HCT116 (cell line): ENCODE data around the gene RREB1. TPM values are rescaled to one million over a fixed set of nuclear protein-coding genes. Genes with fewer than 3 reads are reported as not detected.

ENCODE experiments used
- ATAC-seq: fragments of 200-7000 bp; cut with Tn5 transposase; 2 replicates; pipeline ENCODE4 v1.9.1; 2020; ENCODE audit warnings: mild to moderate bottlenecking, moderate library complexity
- BruUV-seq: library from RNA; stranded (reverse); fragments of 400-500 nt; replicated peaks from 2 replicates; lab custom pipeline; 2021; lab: Mats Ljungman, UMichigan
- CTCF ChIA-PET: fragments of 300-600 bp; sonication (Branson Sonifier 250); formaldehyde crosslinking; loops from one replicate; lab custom pipeline; 2021; ENCODE audit warnings: antibody characterized with exemption; lab: Charles Lee
- POLR2A ChIA-PET: fragments of 300-600, 350-600 bp; sonication (Branson Sonifier 250); formaldehyde crosslinking; loops from one replicate; lab custom pipeline; 2021; ENCODE audit warnings: antibody characterized with exemption; lab: Charles Lee
- RAD21 ChIA-PET, 2 experiments: fragments of 300-600 bp; sonication (Branson Sonifier 250); formaldehyde crosslinking; loops; one replicate each; lab custom pipeline; 2023; ENCODE audit warnings: low total read pairs in 2 of 2; ENCODE audit not compliant: uncharacterized antibody in 2 of 2, unreplicated experiment in 2 of 2, low non-redundant PET in 1 of 2; lab: Charles Lee
- DNase-seq: peaks from one replicate; pipeline ENCODE4 v3.0.0-alpha.2; 2010; ENCODE audit warnings: low read depth, low spot score
- H2AFZ ChIP-seq: fragments of 200-600 bp; shearing (Covaris generic), sonication (generic); 2 replicates; pipeline ENCODE4 v1.6.1; 2017; ENCODE audit warnings: low read depth, mixed run types, mixed read lengths, antibody characterized with exemption, low read length; ENCODE audit not compliant: poor library complexity, severe bottlenecking
- H3K27ac ChIP-seq: 2 replicates; pipeline ENCODE4 v1.5.1; 2012; ENCODE audit warnings: low read depth, low read length
- H3K27me3 ChIP-seq: fragments of 200-600 bp; sonication (generic); 2 replicates; pipeline ENCODE4 v1.6.1; 2016; ENCODE audit warnings: mixed run types, low read length, mixed read lengths; ENCODE audit not compliant: insufficient read depth
- H3K36me3 ChIP-seq, 2 experiments: fragments of 200-500 bp in 1 of 2; fragments of 200-600 bp in 1 of 2; sonication (Bioruptor generic) in 1 of 2; sonication (generic) in 1 of 2; 2 replicates each; pipeline versions ENCODE4 v1.5.1 to v1.6.1; 2014 to 2016; ENCODE audit warnings: low read length in 2 of 2, inconsistent platforms in 1 of 2, mixed read lengths in 1 of 2, mixed run types in 1 of 2; ENCODE audit not compliant: insufficient read depth in 2 of 2, control insufficient read depth in 1 of 2
- H3K4me1 ChIP-seq, 2 experiments: fragments of 200-600 bp in 1 of 2; sonication (generic) in 1 of 2; 2 replicates each; pipeline versions ENCODE4 v1.5.1 to v1.6.1; 2012 to 2017; ENCODE audit warnings: low read length in 2 of 2, inconsistent platforms in 1 of 2, mild to moderate bottlenecking in 1 of 2, mixed read lengths in 1 of 2, mixed run types in 1 of 2, moderate library complexity in 1 of 2; ENCODE audit not compliant: insufficient read depth in 2 of 2, control insufficient read depth in 1 of 2
- H3K4me2 ChIP-seq: fragments of 200-600 bp; sonication (generic); 2 replicates; pipeline ENCODE4 v1.6.1; 2017; ENCODE audit warnings: mixed run types, low read length, mixed read lengths
- H3K4me3 ChIP-seq, 2 experiments: fragments of 200-600 bp in 1 of 2; sonication (generic) in 1 of 2; replicated peaks in 1 of 2; 2 replicates each; pipeline ENCODE4 v1.5.1; 2011 to 2016; ENCODE audit warnings: low read length in 2 of 2, control low read depth in 1 of 2, low read depth in 1 of 2, mild to moderate bottlenecking in 1 of 2, mixed read lengths in 1 of 2, mixed run types in 1 of 2
- H3K79me2 ChIP-seq: fragments of 200-600 bp; sonication (generic); 2 replicates; pipeline ENCODE4 v1.6.1; 2017; ENCODE audit warnings: mild to moderate bottlenecking, mixed run types, low read length, moderate library complexity, mixed read lengths; ENCODE audit not compliant: insufficient read depth
- H3K9ac ChIP-seq: fragments of 200-600 bp; sonication (generic); 2 replicates; pipeline ENCODE4 v1.6.1; 2016; ENCODE audit warnings: low read length, mixed read lengths
- H3K9me2 ChIP-seq: fragments of 200-600 bp; sonication (generic), shearing (Covaris generic); 2 replicates; pipeline ENCODE4 v1.6.1; 2017; ENCODE audit warnings: mixed run types, mild to moderate bottlenecking, moderate library complexity; ENCODE audit not compliant: insufficient read depth
- H3K9me3 ChIP-seq, 2 experiments: fragments of 200-500 bp in 1 of 2; fragments of 200-600 bp in 1 of 2; sonication (Bioruptor generic) in 1 of 2; sonication (generic) in 1 of 2; 2 replicates each; pipeline ENCODE4 v1.6.1; 2014 to 2017; ENCODE audit warnings: low read length in 2 of 2, mixed read lengths in 2 of 2, inconsistent platforms in 1 of 2, low read depth in 1 of 2, mild to moderate bottlenecking in 1 of 2, mixed run types in 1 of 2, moderate library complexity in 1 of 2; ENCODE audit not compliant: control insufficient read depth in 1 of 2, insufficient read depth in 1 of 2
- H4K20me1 ChIP-seq: fragments of 200-600 bp; sonication (generic), shearing (Covaris generic); 2 replicates; pipeline ENCODE4 v1.6.1; 2017; ENCODE audit warnings: mixed run types, mild to moderate bottlenecking, moderate library complexity; ENCODE audit not compliant: insufficient read depth
- CEBPB ChIP-seq: IDR thresholded peaks from 2 replicates; pipeline ENCODE4 v1.6.1; 2012; ENCODE audit warnings: low read depth
- EGR1 ChIP-seq: IDR thresholded peaks from 2 replicates; pipeline ENCODE4 v1.6.1; 2012; ENCODE audit warnings: low read depth
- ELF1 ChIP-seq: IDR thresholded peaks from 2 replicates; pipeline ENCODE4 v1.6.1; 2012; ENCODE audit warnings: low read depth, borderline replicate concordance
- EZH2 ChIP-seq: fragments of 200-600 bp; sonication (generic); IDR thresholded peaks from 2 replicates; pipeline ENCODE4 v1.6.1; 2017; ENCODE audit warnings: antibody characterized with exemption, mixed run types
- JUND ChIP-seq: IDR thresholded peaks from 2 replicates; pipeline ENCODE4 v1.6.1; 2012
- POLR2AphosphoS5 ChIP-seq: IDR thresholded peaks from 2 replicates; pipeline ENCODE4 v1.6.1; 2011; ENCODE audit warnings: mild to moderate bottlenecking, low read depth, low read length, moderate library complexity
- ZFX ChIP-seq: fragments of 450-650 bp; IDR thresholded peaks from 2 replicates; pipeline ENCODE4 v1.6.1; 2017
- intact Hi-C: fragments of 100-400 bp; cut with micrococcal nuclease; formaldehyde crosslinking; loops from 2 replicates; pipeline ENCODE4 v1.10.0; 2022
- total RNA-seq: library from RNA; stranded (reverse); gene quantifications from one replicate; pipeline ENCODE4 v1.2.1, GENCODE V29; 2021; ENCODE audit not compliant: unreplicated experiment
- TF ChIP-seq, protein P1 (sequence below): IDR thresholded peaks from 2 replicates; pipeline ENCODE4 v1.6.1; 2011; ENCODE audit warnings: mild to moderate bottlenecking, low read length, moderate library complexity; ENCODE audit not compliant: insufficient replicate concordance; ENCODE audit errors: extremely low read depth
- TF ChIP-seq, protein P2 (sequence below): IDR thresholded peaks from 2 replicates; pipeline ENCODE4 v1.6.1; 2012

Gene RREB1
- total RNA-seq, 1 experiment from 2014 or later: 47.9 TPM

DNA sequence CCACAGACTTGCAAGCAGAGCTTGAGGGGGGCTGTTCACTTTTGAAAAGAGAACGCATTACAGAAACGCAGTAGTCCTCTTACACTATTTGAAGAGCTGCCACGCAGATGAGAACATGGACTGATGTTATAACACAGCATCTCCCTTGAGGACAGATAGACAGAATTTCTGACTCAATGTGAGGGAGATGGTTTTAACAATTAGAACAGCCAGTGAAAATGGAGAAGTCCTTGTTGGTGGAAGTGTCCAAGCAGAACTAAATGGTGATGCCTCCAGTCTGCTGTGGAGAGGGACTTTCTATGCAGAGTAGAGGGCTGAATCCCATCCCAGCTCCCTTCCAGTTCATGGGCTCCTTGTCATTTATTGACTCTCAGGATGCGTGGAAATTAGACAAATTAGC, 100.0 kb downstream of the RREB1 start:
- peaks cover 18 to 22% of the 10 kb centered on the region in 2 experiments for H3K36me3 ChIP-seq

DNA sequence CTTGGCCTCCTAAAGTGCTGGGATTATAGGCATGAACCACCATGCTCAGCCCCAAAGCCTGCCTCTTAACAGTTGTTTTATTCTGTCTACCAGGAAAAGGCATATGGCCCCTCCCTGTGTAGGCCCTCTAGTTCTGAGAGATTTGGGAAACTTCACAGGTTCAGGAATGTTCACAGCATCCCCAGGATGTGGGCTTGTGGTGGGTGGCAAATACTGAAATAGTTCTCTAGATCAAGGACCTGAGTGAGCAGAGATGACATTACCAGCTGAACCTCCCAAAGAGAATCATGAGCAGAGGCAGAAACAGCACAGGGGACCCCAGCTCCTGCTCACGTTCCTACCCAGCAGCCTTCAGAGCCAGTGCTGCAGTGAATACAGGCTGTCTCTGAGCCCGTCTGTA, 105.7 kb downstream of the RREB1 start:
- intact Hi-C loops: no loop called here
- RAD21 ChIA-PET: no interaction called here

More for the DNA sequence above, 100.0 kb downstream of the RREB1 start:
- no peak overlapping the region for H2AFZ ChIP-seq
- TF ChIP-seq EZH2 (no peak), ZFX (no peak), ELF1 (no peak), JUND (no peak), EGR1 (no peak), POLR2AphosphoS5 (no peak)
- TF ChIP-seq, protein P1, sequence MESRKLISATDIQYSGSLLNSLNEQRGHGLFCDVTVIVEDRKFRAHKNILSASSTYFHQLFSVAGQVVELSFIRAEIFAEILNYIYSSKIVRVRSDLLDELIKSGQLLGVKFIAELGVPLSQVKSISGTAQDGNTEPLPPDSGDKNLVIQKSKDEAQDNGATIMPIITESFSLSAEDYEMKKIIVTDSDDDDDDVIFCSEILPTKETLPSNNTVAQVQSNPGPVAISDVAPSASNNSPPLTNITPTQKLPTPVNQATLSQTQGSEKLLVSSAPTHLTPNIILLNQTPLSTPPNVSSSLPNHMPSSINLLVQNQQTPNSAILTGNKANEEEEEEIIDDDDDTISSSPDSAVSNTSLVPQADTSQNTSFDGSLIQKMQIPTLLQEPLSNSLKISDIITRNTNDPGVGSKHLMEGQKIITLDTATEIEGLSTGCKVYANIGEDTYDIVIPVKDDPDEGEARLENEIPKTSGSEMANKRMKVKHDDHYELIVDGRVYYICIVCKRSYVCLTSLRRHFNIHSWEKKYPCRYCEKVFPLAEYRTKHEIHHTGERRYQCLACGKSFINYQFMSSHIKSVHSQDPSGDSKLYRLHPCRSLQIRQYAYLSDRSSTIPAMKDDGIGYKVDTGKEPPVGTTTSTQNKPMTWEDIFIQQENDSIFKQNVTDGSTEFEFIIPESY: no peak
- TF ChIP-seq, protein P2, sequence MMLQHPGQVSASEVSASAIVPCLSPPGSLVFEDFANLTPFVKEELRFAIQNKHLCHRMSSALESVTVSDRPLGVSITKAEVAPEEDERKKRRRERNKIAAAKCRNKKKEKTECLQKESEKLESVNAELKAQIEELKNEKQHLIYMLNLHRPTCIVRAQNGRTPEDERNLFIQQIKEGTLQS: no peak
- TF ChIP-seq, all 23 proteins: peak for 0
- H3K79me2 ChIP-seq: no peaks in the 10 kb centered on the region
- H3K9me3 ChIP-seq: no peaks in the 10 kb centered on the region
- ChIA-PET RAD21 (no interaction called here), CTCF (no interaction called here), POLR2A (no interaction called here)
- H3K9me2 ChIP-seq: no peaks in the 10 kb centered on the region
- no peaks in the 10 kb centered on the region for H4K20me1 ChIP-seq
- no peak overlapping the region for H3K27ac ChIP-seq
- no peak for ATAC-seq
- H3K27me3 ChIP-seq: no peaks in the 10 kb centered on the region
- DNase-seq: no peak
- no peak overlapping the region for H3K4me2 ChIP-seq
- H3K4me3 ChIP-seq: no peak overlapping the region
- H3K4me1 ChIP-seq: no peaks in the 10 kb centered on the region
- intact Hi-C loops: no loop called here
- no peak overlapping the region for H3K9ac ChIP-seq
- BruUV-seq: no TSS peak

More for the DNA sequence above, 105.7 kb downstream of the RREB1 start:
- H3K36me3 ChIP-seq: peaks cover 11 to 27% of the 10 kb centered on the region in 2 experiments
- H3K9ac ChIP-seq: no peak overlapping the region
- CTCF ChIA-PET: no interaction called here
- no peaks in the 10 kb centered on the region for H3K9me3 ChIP-seq
- no peak overlapping the region for H3K4me3 ChIP-seq
- POLR2A ChIA-PET: no interaction called here
- no peak overlapping the region for H3K4me2 ChIP-seq
- H4K20me1 ChIP-seq: no peaks in the 10 kb centered on the region
- no peaks in the 10 kb centered on the region for H3K9me2 ChIP-seq
- no peak overlapping the region for H3K27ac ChIP-seq
- TF ChIP-seq CEBPB: no peak
- no peaks in the 10 kb centered on the region; the same call in 1 of the 2 replicates for H3K79me2 ChIP-seq
- H3K27me3 ChIP-seq: no peaks in the 10 kb centered on the region
- H2AFZ ChIP-seq: no peak overlapping the region
- DNase-seq (no peak), ATAC-seq (no peak)
- H3K4me1 ChIP-seq: peaks cover 2 to 11% of the 10 kb centered on the region in 2 experiments; a peak in 3 of 4 replicates
- BruUV-seq: no TSS peak
